ENCODE measurements around the gene DLL3.

The DLL3 gene

GRCh38 chr19:39463403-39463802 lies 35.3 kb upstream of the DLL3 start:
- H2BK120ac ChIP-seq (ENCODE audit: low read depth, low read length) = no peak overlapping the region
- no peak overlapping the region for H2AK5ac ChIP-seq (ENCODE audit: low read length, severe bottlenecking)
- no peak overlapping the region for H4K91ac ChIP-seq (ENCODE audit: low read length)
- H3K9me3 ChIP-seq (ENCODE audit: control insufficient read depth, low read length) = no peaks in the 10 kb centered on the region
- H3K4me3 ChIP-seq (ENCODE audit: insufficient read depth in 1 of 2, low read depth in 1 of 2, low read length in 2 of 2) = no peak overlapping the region
- H2BK12ac ChIP-seq (ENCODE audit: low read length in 2 of 2) = no peak overlapping the region
- no peak overlapping the region for H3K9ac ChIP-seq (ENCODE audit: low read length)
- H2AFZ ChIP-seq (ENCODE audit: low read depth, low read length) = no peak overlapping the region
- no peak overlapping the region for H3K4me2 ChIP-seq (ENCODE audit: low read length, poor library complexity, severe bottlenecking)
- 97% methylated on average over 3 of the region's 3 CpGs for WGBS
- H3K27ac ChIP-seq (ENCODE audit: low read length, poor library complexity, severe bottlenecking) = no peak overlapping the region
- no peaks in the 10 kb centered on the region for H3K27me3 ChIP-seq (ENCODE audit: control insufficient read depth in 1 of 2, insufficient read depth in 1 of 2, low read length in 2 of 2)
- peaks cover 56% of the 10 kb centered on the region for H3K79me1 ChIP-seq (replicated peaks; ENCODE audit: low read length, poor library complexity, severe bottlenecking)
- DNase-seq = no peak
- H2BK15ac ChIP-seq (ENCODE audit: low read depth, poor library complexity, severe bottlenecking) = no peak overlapping the region
- H4K8ac ChIP-seq (ENCODE audit: low read length) = no peak overlapping the region
- peaks cover 77 to 84% of the 10 kb centered on the region in 2 experiments for H3K36me3 ChIP-seq (ENCODE audit: control insufficient read depth in 1 of 2, insufficient read depth in 2 of 2, low read depth in 1 of 2, low read length in 2 of 2)
- no peak overlapping the region for H3K14ac ChIP-seq (ENCODE audit: low read length in 2 of 2)
- H3K4ac ChIP-seq (ENCODE audit: low read depth in 1 of 2, low read length in 2 of 2) = no peak overlapping the region
- H3K18ac ChIP-seq (ENCODE audit: low read depth in 1 of 2, low read length in 2 of 2) = no peak overlapping the region
- H3K4me1 ChIP-seq (ENCODE audit: control insufficient read depth, insufficient read depth, low read depth, low read length) = no peaks in the 10 kb centered on the region
- no peak overlapping the region for H3K23ac ChIP-seq (ENCODE audit: low read length in 2 of 2)
- H2BK5ac ChIP-seq (ENCODE audit: low read depth, low read length, poor library complexity, severe bottlenecking) = no peak overlapping the region

- Histone ChIP-seq H2AK5ac (ENCODE audit: low read length, severe bottlenecking) (no peak overlapping the region), H3K36me3 (ENCODE audit: control insufficient read depth in 1 of 2, insufficient read depth in 2 of 2, low read depth in 1 of 2, low read length in 2 of 2) (peaks cover 77 to 84% of the 10 kb centered on the region in 2 experiments), H3K79me1 (replicated peaks; ENCODE audit: low read length, poor library complexity, severe bottlenecking) (peaks cover 54% of the 10 kb centered on the region), H4K91ac (ENCODE audit: low read length) (no peak overlapping the region), H3K14ac (ENCODE audit: low read length in 2 of 2) (no peak overlapping the region), H4K8ac (ENCODE audit: low read length) (no peak overlapping the region), H3K9me3 (ENCODE audit: control insufficient read depth, low read length) (no peaks in the 10 kb centered on the region), H3K27me3 (ENCODE audit: control insufficient read depth in 1 of 2, insufficient read depth in 1 of 2, low read length in 2 of 2) (no peaks in the 10 kb centered on the region), H3K4ac (ENCODE audit: low read depth in 1 of 2, low read length in 2 of 2) (no peak overlapping the region), H2AFZ (ENCODE audit: low read depth, low read length) (no peak overlapping the region), H2BK5ac (ENCODE audit: low read depth, low read length, poor library complexity, severe bottlenecking) (no peak overlapping the region), H2BK120ac (ENCODE audit: low read depth, low read length) (no peak overlapping the region), H2BK15ac (ENCODE audit: low read depth, poor library complexity, severe bottlenecking) (no peak overlapping the region), H3K4me1 (ENCODE audit: control insufficient read depth, insufficient read depth, low read depth, low read length) (no peaks in the 10 kb centered on the region), H3K27ac (ENCODE audit: low read length, poor library complexity, severe bottlenecking) (no peak overlapping the region), H3K4me3 (ENCODE audit: insufficient read depth in 1 of 2, low read depth in 1 of 2, low read length in 2 of 2) (no peak overlapping the region), H3K4me2 (ENCODE audit: low read length, poor library complexity, severe bottlenecking) (no peak overlapping the region), H3K23ac (ENCODE audit: low read length in 2 of 2) (no peak overlapping the region), H2BK12ac (ENCODE audit: low read length in 2 of 2) (no peak overlapping the region), H3K9ac (ENCODE audit: low read length) (no peak overlapping the region), H3K18ac (ENCODE audit: low read depth in 1 of 2, low read length in 2 of 2) (no peak overlapping the region)
- WGBS = 98% methylated on average over 10 of the region's 18 CpGs
- DNase-seq = no peak
Measured at GRCh38 chr19:39465956-39466747, 32.6 kb upstream of the DLL3 start.

- no peak overlapping the region for H3K23ac ChIP-seq (ENCODE audit: low read length in 2 of 2)
- 98% methylated on average over 7 of the region's 7 CpGs for WGBS
- no peak for DNase-seq
- no peaks in the 10 kb centered on the region for H3K9me3 ChIP-seq (ENCODE audit: control insufficient read depth, low read length)
- no peak overlapping the region for H3K27ac ChIP-seq (ENCODE audit: low read length, poor library complexity, severe bottlenecking)
- no peak overlapping the region for H3K14ac ChIP-seq (ENCODE audit: low read length in 2 of 2)
- H2BK12ac ChIP-seq (ENCODE audit: low read length in 2 of 2) = no peak overlapping the region
- H3K9ac ChIP-seq (ENCODE audit: low read length) = no peak overlapping the region
- H4K8ac ChIP-seq (ENCODE audit: low read length) = no peak overlapping the region
- no peak overlapping the region for H3K18ac ChIP-seq (ENCODE audit: low read depth in 1 of 2, low read length in 2 of 2)
- no peak overlapping the region for H2AFZ ChIP-seq (ENCODE audit: low read depth, low read length)
- H3K36me3 ChIP-seq (ENCODE audit: control insufficient read depth in 1 of 2, insufficient read depth in 2 of 2, low read depth in 1 of 2, low read length in 2 of 2) = peaks cover 90 to 93% of the 10 kb centered on the region in 2 experiments
- no peak overlapping the region for H2BK5ac ChIP-seq (ENCODE audit: low read depth, low read length, poor library complexity, severe bottlenecking)
- no peak overlapping the region for H4K91ac ChIP-seq (ENCODE audit: low read length)
- H3K27me3 ChIP-seq (ENCODE audit: control insufficient read depth in 1 of 2, insufficient read depth in 1 of 2, low read length in 2 of 2) = no peaks in the 10 kb centered on the region
- H3K4ac ChIP-seq (ENCODE audit: low read depth in 1 of 2, low read length in 2 of 2) = no peak overlapping the region
- H3K4me1 ChIP-seq (ENCODE audit: control insufficient read depth, insufficient read depth, low read depth, low read length) = no peaks in the 10 kb centered on the region
- H2BK15ac ChIP-seq (ENCODE audit: low read depth, poor library complexity, severe bottlenecking) = no peak overlapping the region
- no peak overlapping the region for H3K4me2 ChIP-seq (ENCODE audit: low read length, poor library complexity, severe bottlenecking)
- H3K4me3 ChIP-seq (ENCODE audit: insufficient read depth in 1 of 2, low read depth in 1 of 2, low read length in 2 of 2) = no peak overlapping the region
- no peak overlapping the region for H2BK120ac ChIP-seq (ENCODE audit: low read depth, low read length)
- H3K79me1 ChIP-seq (replicated peaks; ENCODE audit: low read length, poor library complexity, severe bottlenecking) = peaks cover 57% of the 10 kb centered on the region
- no peak overlapping the region for H2AK5ac ChIP-seq (ENCODE audit: low read length, severe bottlenecking)
Measured at GRCh38 chr19:39467941-39468340, 30.8 kb upstream of the DLL3 start.

- peaks cover 96 to 99% of the 10 kb centered on the region in 2 experiments for H3K36me3 ChIP-seq (ENCODE audit: control insufficient read depth in 1 of 2, insufficient read depth in 2 of 2, low read depth in 1 of 2, low read length in 2 of 2)
- H3K4me3 ChIP-seq (ENCODE audit: insufficient read depth in 1 of 2, low read depth in 1 of 2, low read length in 2 of 2) = no peak overlapping the region
- no peak overlapping the region for H3K9ac ChIP-seq (ENCODE audit: low read length)
- H2BK15ac ChIP-seq (ENCODE audit: low read depth, poor library complexity, severe bottlenecking) = no peak overlapping the region
- H3K79me1 ChIP-seq (replicated peaks; ENCODE audit: low read length, poor library complexity, severe bottlenecking) = peaks cover 57% of the 10 kb centered on the region
- no peak overlapping the region for H3K27ac ChIP-seq (ENCODE audit: low read length, poor library complexity, severe bottlenecking)
- H3K9me3 ChIP-seq (ENCODE audit: control insufficient read depth, low read length) = no peaks in the 10 kb centered on the region
- no peaks in the 10 kb centered on the region for H3K27me3 ChIP-seq (ENCODE audit: control insufficient read depth in 1 of 2, insufficient read depth in 1 of 2, low read length in 2 of 2)
- no peak overlapping the region for H4K8ac ChIP-seq (ENCODE audit: low read length)
- no peak overlapping the region for H3K4ac ChIP-seq (ENCODE audit: low read depth in 1 of 2, low read length in 2 of 2)
- H3K14ac ChIP-seq (ENCODE audit: low read length in 2 of 2) = no peak overlapping the region
- H2AFZ ChIP-seq (ENCODE audit: low read depth, low read length) = no peak overlapping the region
- no peak for DNase-seq
- H3K4me2 ChIP-seq (ENCODE audit: low read length, poor library complexity, severe bottlenecking) = no peak overlapping the region
- no peak overlapping the region for H2BK12ac ChIP-seq (ENCODE audit: low read length in 2 of 2)
- WGBS = 92% methylated on average over 11 of the region's 11 CpGs
- H2BK120ac ChIP-seq (ENCODE audit: low read depth, low read length) = no peak overlapping the region
- H4K91ac ChIP-seq (ENCODE audit: low read length) = no peak overlapping the region
- no peak overlapping the region for H2AK5ac ChIP-seq (ENCODE audit: low read length, severe bottlenecking)
- H2BK5ac ChIP-seq (ENCODE audit: low read depth, low read length, poor library complexity, severe bottlenecking) = no peak overlapping the region
- no peak overlapping the region for H3K23ac ChIP-seq (ENCODE audit: low read length in 2 of 2)
- H3K18ac ChIP-seq (ENCODE audit: low read depth in 1 of 2, low read length in 2 of 2) = no peak overlapping the region
- H3K4me1 ChIP-seq (ENCODE audit: control insufficient read depth, insufficient read depth, low read depth, low read length) = no peaks in the 10 kb centered on the region
Measured at GRCh38 chr19:39469036-39469435, 29.7 kb upstream of the DLL3 start.

Measured in mesenchymal stem cell (in vitro differentiated cells and primary cell).